Astrocyte (in vitro differentiated cells and primary cell): ENCODE data around the gene STON1.

Experiments
- CTCF ChIP-seq: IDR thresholded peaks from 2 replicates; pipeline ENCODE4 v1.5.1; 2011; ENCODE audit warnings: low read depth, mild to moderate bottlenecking, inconsistent platforms, low read length, moderate library complexity; ENCODE audit not compliant: insufficient read depth
- EZH2 ChIP-seq: IDR thresholded peaks from 2 replicates; pipeline ENCODE4 v1.6.1; 2012; ENCODE audit warnings: mild to moderate bottlenecking, low read length, inconsistent platforms; ENCODE audit not compliant: insufficient read depth

DNA sequence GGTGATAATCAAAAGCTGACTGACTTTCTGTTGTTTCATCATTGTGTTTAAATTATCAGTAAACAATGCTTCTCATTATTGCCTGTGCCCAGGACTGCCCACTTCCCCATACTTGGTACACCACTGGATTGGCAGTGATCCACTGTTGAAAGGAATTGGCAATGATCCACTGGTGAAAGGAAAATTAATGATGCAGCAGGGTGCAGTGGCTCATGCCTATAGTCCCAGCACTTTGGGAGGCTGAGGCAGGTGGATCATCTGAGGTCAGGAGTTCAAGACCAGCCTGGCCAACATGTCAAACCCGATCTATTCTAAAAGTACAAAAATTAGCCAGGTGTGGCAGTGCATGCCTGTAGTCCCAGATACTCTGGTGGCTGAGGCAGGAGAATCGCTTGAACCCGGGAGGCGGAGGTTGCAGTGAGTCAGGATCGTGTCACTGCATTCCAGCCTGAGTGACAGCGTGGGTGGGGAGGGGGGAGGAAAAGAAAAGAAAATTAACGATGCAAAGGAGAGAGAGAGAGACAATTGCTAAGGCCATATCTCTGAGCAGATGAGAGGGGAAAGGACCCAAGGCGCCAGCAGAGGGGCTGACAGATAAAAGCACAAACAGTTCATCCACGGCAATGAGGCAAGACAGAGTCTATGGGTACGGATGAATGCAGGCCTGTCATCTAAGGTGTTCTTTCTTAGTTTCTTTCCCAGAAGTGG lies 77.5 kb downstream of the STON1 start:
- TF ChIP-seq CTCF (no peak), EZH2 (no peak)
